Measurements from ENCODE around the gene FADS6.

Gene FADS6

GRCh38 chr17:74864297-74864865 is 29.1 kb downstream of the FADS6 start:
- H3F3A ChIP-seq (ENCODE audit: insufficient read depth, low read length), result no peaks in the 10 kb centered on the region
- H4K20me1 ChIP-seq (ENCODE audit: insufficient read depth, low read length), result no peaks in the 10 kb centered on the region
- H3K4me1 ChIP-seq (ENCODE audit: low read length), result no peaks in the 10 kb centered on the region
- DNase-seq, result no peak
- H3K4me2 ChIP-seq (ENCODE audit: low read depth, low read length), result no peak overlapping the region
- no peaks in the 10 kb centered on the region for H3K36me3 ChIP-seq (replicated peaks; ENCODE audit: insufficient read depth, low read length)
- H3K9ac ChIP-seq (ENCODE audit: low read length), result no peak overlapping the region
- TF ChIP-seq EZH2 (optimal IDR thresholded peaks at IDR 0.05; ENCODE audit: low read depth, low read length) (no peak), EZH2phosphoT487 (IDR thresholded peaks at IDR 0.05; ENCODE audit: low read length) (no peak), CTCF (IDR thresholded peaks at IDR 0.05; ENCODE audit: low read length) (no peak)
- 0 out of 2 replicates have a peak overlapping the region, but pooled peaks have one; percentile 40 for H2AFZ ChIP-seq (ENCODE audit: low read length)
- no peaks in the 10 kb centered on the region for H3K9me3 ChIP-seq (replicated peaks; ENCODE audit: insufficient read depth, low read length)
- H3K27me3 ChIP-seq (replicated peaks; ENCODE audit: insufficient read depth, low read length), result peaks cover 22% of the 10 kb centered on the region
- no peaks in the 10 kb centered on the region for H3K79me2 ChIP-seq (ENCODE audit: low read length)
- H3K27ac ChIP-seq (ENCODE audit: low read length), result no peak overlapping the region
- no peaks in the 10 kb centered on the region for H3K9me2 ChIP-seq (replicated peaks; ENCODE audit: insufficient read depth, low read length)
- H3K4me3 ChIP-seq (ENCODE audit: low read length), result no peak overlapping the region

- Histone ChIP-seq H3K27ac (ENCODE audit: low read length) (no peak overlapping the region), H3F3A (ENCODE audit: insufficient read depth, low read length) (no peaks in the 10 kb centered on the region), H3K9me3 (replicated peaks; ENCODE audit: insufficient read depth, low read length) (no peaks in the 10 kb centered on the region), H3K9ac (ENCODE audit: low read length) (no peak overlapping the region), H4K20me1 (ENCODE audit: insufficient read depth, low read length) (no peaks in the 10 kb centered on the region), H3K36me3 (replicated peaks; ENCODE audit: insufficient read depth, low read length) (no peaks in the 10 kb centered on the region), H3K9me2 (replicated peaks; ENCODE audit: insufficient read depth, low read length) (no peaks in the 10 kb centered on the region), H3K4me1 (ENCODE audit: low read length) (no peaks in the 10 kb centered on the region), H3K27me3 (replicated peaks; ENCODE audit: insufficient read depth, low read length) (peaks cover 30% of the 10 kb centered on the region), H3K4me3 (ENCODE audit: low read length) (no peak overlapping the region), H3K79me2 (ENCODE audit: low read length) (no peaks in the 10 kb centered on the region), H2AFZ (ENCODE audit: low read length) (no peak overlapping the region), H3K4me2 (ENCODE audit: low read depth, low read length) (no peak overlapping the region)
- DNase-seq, result no peak
- no peak for TF ChIP-seq EZH2phosphoT487 (IDR thresholded peaks at IDR 0.05; ENCODE audit: low read length)
Observed at GRCh38 chr17:74863420-74864296, 29.8 kb downstream of the FADS6 start.

- Histone ChIP-seq H3K4me3 (ENCODE audit: low read length) (no peak overlapping the region), H3K9me2 (replicated peaks; ENCODE audit: insufficient read depth, low read length) (no peaks in the 10 kb centered on the region), H3F3A (ENCODE audit: insufficient read depth, low read length) (no peaks in the 10 kb centered on the region), H3K4me2 (ENCODE audit: low read depth, low read length) (no peak overlapping the region), H3K79me2 (ENCODE audit: low read length) (no peaks in the 10 kb centered on the region), H2AFZ (ENCODE audit: low read length) (no peak overlapping the region), H4K20me1 (ENCODE audit: insufficient read depth, low read length) (no peaks in the 10 kb centered on the region), H3K4me1 (ENCODE audit: low read length) (no peaks in the 10 kb centered on the region), H3K9ac (ENCODE audit: low read length) (no peak overlapping the region), H3K36me3 (replicated peaks; ENCODE audit: insufficient read depth, low read length) (no peaks in the 10 kb centered on the region), H3K9me3 (replicated peaks; ENCODE audit: insufficient read depth, low read length) (no peaks in the 10 kb centered on the region), H3K27me3 (replicated peaks; ENCODE audit: insufficient read depth, low read length) (peaks cover 34% of the 10 kb centered on the region), H3K27ac (ENCODE audit: low read length) (no peak overlapping the region)
- TF ChIP-seq EZH2phosphoT487 (IDR thresholded peaks at IDR 0.05; ENCODE audit: low read length) (no peak), EZH2 (optimal IDR thresholded peaks at IDR 0.05; ENCODE audit: low read depth, low read length) (no peak), CTCF (IDR thresholded peaks at IDR 0.05; ENCODE audit: low read length) (no peak)
- DNase-seq, result no peak
Observed at GRCh38 chr17:74862919-74863318, 30.5 kb downstream of the FADS6 start.
